ENCODE measurements around the gene PPIB. TPM values are rescaled to one million over a fixed set of nuclear protein-coding genes. Genes with fewer than 3 reads are reported as not detected.

Gene PPIB
- total RNA-seq, 1 experiment from 2014 or later = 433 TPM

- Histone ChIP-seq H3K56ac (ENCODE audit: insufficient read length, low read depth, low read length) (no peak overlapping the region), H3K18ac (ENCODE audit: insufficient read length, low read depth, low read length) (no peak overlapping the region), H3K27me3 (ENCODE audit: insufficient read depth, low read length) (no peaks in the 10 kb centered on the region), H3K9me3 (ENCODE audit: control insufficient read depth, low read depth, low read length) (no peaks in the 10 kb centered on the region), H2AK5ac (ENCODE audit: insufficient read length, low read length) (no peak overlapping the region), H4K20me1 (ENCODE audit: control insufficient read depth, insufficient read depth, insufficient read length) (no peaks in the 10 kb centered on the region), H2BK12ac (ENCODE audit: insufficient read length, low read depth, low read length) (no peak overlapping the region), H2AFZ (ENCODE audit: low read length) (no peak overlapping the region), H2BK120ac (ENCODE audit: low read depth, low read length, poor library complexity, severe bottlenecking) (no peak overlapping the region), H3K23me2 (ENCODE audit: insufficient read length, low read depth, low read length, poor library complexity, severe bottlenecking) (no peaks in the 10 kb centered on the region), H3K4ac (ENCODE audit: low read depth, low read length) (no peak overlapping the region), H3K27ac (ENCODE audit: insufficient read length, low read depth, low read length) (no peak overlapping the region), H3K14ac (ENCODE audit: insufficient read depth, low read length) (no peak overlapping the region), H4K8ac (replicated peaks; ENCODE audit: insufficient read length, low read depth, low read length) (no peak overlapping the region), H3K79me2 (ENCODE audit: insufficient read depth, low read length) (no peaks in the 10 kb centered on the region), H3K79me1 (ENCODE audit: insufficient read depth, low read depth, low read length, poor library complexity, severe bottlenecking) (no peaks in the 10 kb centered on the region), H3K4me1 (ENCODE audit: insufficient read depth, low read length) (no peaks in the 10 kb centered on the region), H3K9ac (ENCODE audit: extremely low read depth, insufficient read length, low read length) (no peak overlapping the region), H3K4me2 (ENCODE audit: insufficient read depth, insufficient read length, low read length) (no peak overlapping the region), H4K5ac (ENCODE audit: insufficient read length, low read depth, low read length) (no peak overlapping the region), H3T11ph (ENCODE audit: low read length) (no peak overlapping the region), H2BK15ac (ENCODE audit: low read depth, low read length) (no peak overlapping the region), H2BK20ac (ENCODE audit: low read depth, low read length, poor library complexity, severe bottlenecking) (no peak overlapping the region), H2BK5ac (ENCODE audit: insufficient read length, low read length) (no peak overlapping the region), H3K23ac (ENCODE audit: insufficient read length, low read depth, low read length) (no peak overlapping the region), H4K91ac (ENCODE audit: insufficient read length, low read depth, low read length) (no peak overlapping the region)
- H3K27me3 Mint-ChIP-seq (ENCODE audit: low read depth) = peaks cover 11% of the 10 kb centered on the region
- DNase-seq = no peak
- peaks cover 0 to 3% (median 0%) of the 10 kb centered on the region in 3 experiments; a peak in 4 of 7 replicates for H3K36me3 Mint-ChIP-seq (ENCODE audit: insufficient read depth in 1 of 3, low read depth in 3 of 3)
- WGBS (ENCODE audit: extremely low coverage, insufficient read length, low lambda C conversion rate) = no CpG with 5 or more reads among the region's 6 CpGs
- no peak for TF ChIP-seq CTCF (conservative IDR thresholded peaks at IDR 0.05)
- H3K4me1 Mint-ChIP-seq = peaks cover 4 to 7% of the 10 kb centered on the region in 2 experiments; a peak in 3 of 4 replicates
- peak overlapping the region in 1 of 3 experiments; percentile 24; a peak in 1 of 7 replicates for H3K27ac Mint-ChIP-seq
- H3K4me3 Mint-ChIP-seq = no peak overlapping the region
- H3K9me3 Mint-ChIP-seq = no peaks in the 10 kb centered on the region
These were observed 16.8 kb downstream of the PPIB start for GRCh38 chr15:64146041-64146440.
